Upper lobe of right lung (tissue), 1 donor: ENCODE data around the gene CCSER2. TPM values are rescaled to one million over a fixed set of nuclear protein-coding genes. Genes with fewer than 3 reads are reported as not detected.
A peak's percentile ranks its signal among the peaks of the same experiment; 100 is the strongest.

Source experiments
- ATAC-seq: fragments of 200-7000 bp; cut with Tn5 transposase; one replicate; pipeline ENCODE4 v1.9.1; 2020; ENCODE audit warnings: mild to moderate bottlenecking, moderate library complexity
- DNase-seq: peaks from one replicate; pipeline ENCODE4 v3.0.0-alpha.2; 2020
- H3K27ac ChIP-seq: fragments of 200-600 bp; one replicate; pipeline ENCODE4 v1.8.0; 2022
- H3K27me3 ChIP-seq: fragments of 200-600 bp; one replicate; pipeline ENCODE4 v1.8.0; 2022; ENCODE audit warnings: mild to moderate bottlenecking
- H3K36me3 ChIP-seq: fragments of 200-600 bp; one replicate; pipeline ENCODE4 v1.8.0; 2022
- H3K4me1 ChIP-seq: fragments of 200-600 bp; one replicate; pipeline ENCODE4 v1.8.0; 2022
- H3K4me3 ChIP-seq: fragments of 200-600 bp; one replicate; pipeline ENCODE4 v1.8.0; 2022; ENCODE audit warnings: mild to moderate bottlenecking
- H3K9me3 ChIP-seq: fragments of 200-600 bp; one replicate; pipeline ENCODE4 v1.8.0; 2022
- CTCF ChIP-seq: fragments of 200-600 bp; IDR thresholded peaks from one replicate; pipeline ENCODE4 v1.8.0; 2022; ENCODE audit warnings: antibody characterized with exemption
- intact Hi-C: fragments of 100-400 bp; cut with DNase I; formaldehyde crosslinking; loops from one replicate; pipeline ENCODE4 v1.11.0; 2022
- total RNA-seq: library from RNA; stranded (reverse); fragmentation: NEBNext Ultra II Directional; extraction: Animal tissue kit (Norgen Biotek cat#: 25700); gene quantifications from one replicate; pipeline ENCODE4 v1.2.1, GENCODE V29; 2021
- donor health status: DM: no; HTN: yes; CAD: no; lungs with severe emphysema.

Gene CCSER2
- total RNA-seq, 1 donor from 2014 or later: 74.4 TPM

DNA sequence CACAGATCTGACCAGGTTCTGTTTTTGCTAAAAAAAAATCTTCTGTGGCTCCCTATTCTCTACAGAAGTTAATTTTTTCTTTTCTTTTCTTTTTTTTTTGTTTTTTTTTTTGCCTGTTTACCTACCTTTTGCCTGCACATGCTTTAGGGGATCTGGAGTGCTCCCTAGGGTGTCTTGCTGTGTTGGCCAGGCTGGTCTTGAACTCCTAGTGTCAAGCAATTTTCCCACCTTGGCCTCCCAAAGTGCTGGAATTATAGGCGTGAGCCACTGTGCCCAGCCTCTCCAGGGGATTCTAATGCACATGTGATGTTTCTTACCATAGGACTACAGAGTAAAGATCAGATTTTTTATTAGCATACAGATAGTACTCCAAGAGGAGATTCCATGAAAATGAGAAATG, 10.6 kb downstream of the CCSER2 start:
- no peak for ATAC-seq
- no peak overlapping the region for H3K4me3 ChIP-seq
- intact Hi-C loops: no loop called here
- no peak for DNase-seq
- H3K9me3 ChIP-seq: no peaks in the 10 kb centered on the region
- H3K4me1 ChIP-seq: peaks cover 39% of the 10 kb centered on the region
- H3K27me3 ChIP-seq: no peaks in the 10 kb centered on the region
- TF ChIP-seq CTCF: no peak
- no peaks in the 10 kb centered on the region for H3K36me3 ChIP-seq
- H3K27ac ChIP-seq: no peak overlapping the region

DNA sequence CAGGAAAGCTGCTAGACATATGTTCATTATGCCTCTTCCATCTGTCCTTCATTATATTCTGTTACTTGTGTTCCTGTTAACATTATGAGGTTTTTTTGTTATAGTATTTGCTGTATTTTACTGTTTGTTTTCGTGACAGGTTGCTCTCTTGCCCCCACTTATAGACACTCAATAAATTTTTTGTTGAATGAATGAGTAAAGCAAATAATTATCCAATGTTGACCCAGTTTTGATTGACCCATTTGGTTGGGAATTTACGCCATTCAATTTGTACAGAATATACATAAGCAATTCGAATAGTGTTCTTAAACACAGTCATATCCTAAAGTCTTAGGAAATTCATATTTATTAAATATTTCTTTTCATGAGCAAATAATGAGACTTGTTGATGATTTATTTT, 11.8 kb downstream of the CCSER2 start:
- H3K27ac ChIP-seq: no peak overlapping the region
- DNase-seq: no peak
- intact Hi-C loops: no loop called here
- TF ChIP-seq CTCF: no peak
- no peak overlapping the region for H3K4me3 ChIP-seq
- H3K4me1 ChIP-seq: peaks cover 44% of the 10 kb centered on the region
- H3K27me3 ChIP-seq: no peaks in the 10 kb centered on the region
- H3K9me3 ChIP-seq: no peaks in the 10 kb centered on the region
- ATAC-seq: peak; percentile 33
- H3K36me3 ChIP-seq: no peaks in the 10 kb centered on the region

DNA sequence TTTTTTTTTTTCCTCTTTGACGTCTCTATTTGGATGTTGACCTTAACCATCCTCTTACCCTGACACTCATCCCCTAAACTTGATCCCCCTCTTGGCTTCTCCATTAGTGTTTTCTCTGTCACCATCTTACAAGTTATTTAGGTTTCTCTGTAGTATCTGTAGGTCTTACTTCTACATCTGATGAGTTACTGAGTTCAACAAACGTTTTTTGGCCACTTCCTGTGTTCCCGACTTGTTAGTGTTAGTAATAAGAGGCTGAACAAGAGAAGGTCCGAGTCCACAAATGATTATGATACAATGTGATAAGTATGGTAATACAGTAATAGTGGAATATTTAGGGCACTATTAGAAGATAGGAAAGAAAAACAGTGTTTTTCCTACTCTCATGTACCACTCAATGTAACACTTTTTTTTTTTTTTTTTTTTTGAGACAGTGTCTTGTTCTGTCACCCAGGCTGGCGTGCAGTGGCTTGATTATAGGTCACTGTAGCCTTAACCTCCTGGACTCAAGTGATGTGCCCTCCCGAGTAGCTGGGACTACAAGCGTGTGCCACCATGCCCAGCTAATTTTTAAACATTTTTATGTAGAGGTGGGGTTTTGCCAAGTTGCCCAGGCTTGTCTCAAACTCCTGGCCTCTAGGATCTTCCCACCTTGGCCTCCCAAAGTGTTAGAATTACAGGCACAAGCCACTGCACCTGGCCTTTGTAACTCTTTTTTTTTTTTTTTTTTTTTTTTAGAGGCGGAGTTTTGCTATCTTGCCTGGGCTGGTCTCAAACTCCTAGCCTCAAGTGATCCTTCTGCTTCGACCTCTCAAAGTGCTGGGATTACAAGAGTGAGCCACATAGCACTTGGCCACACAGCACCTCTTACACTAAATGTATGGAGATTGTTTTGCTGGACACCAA, 12.5 kb downstream of the CCSER2 start:
- intact Hi-C loops: no loop called here

GRCh38 chr10:84341538-84341856, 13.1 kb downstream of the CCSER2 start:
- Histone ChIP-seq H3K27ac (no peak overlapping the region), H3K9me3 (no peaks in the 10 kb centered on the region), H3K4me3 (no peak overlapping the region), H3K36me3 (no peaks in the 10 kb centered on the region), H3K27me3 (no peaks in the 10 kb centered on the region), H3K4me1 (peaks cover 44% of the 10 kb centered on the region)
- ATAC-seq (peak; percentile 15), DNase-seq (no peak)
- no peak for TF ChIP-seq CTCF
- intact Hi-C loops: no loop called here

More for the DNA sequence above, 12.5 kb downstream of the CCSER2 start:
- Histone ChIP-seq H3K36me3 (no peaks in the 10 kb centered on the region), H3K27me3 (no peaks in the 10 kb centered on the region), H3K4me3 (no peak overlapping the region), H3K9me3 (no peaks in the 10 kb centered on the region), H3K4me1 (peaks cover 47% of the 10 kb centered on the region), H3K27ac (no peak overlapping the region)
- no peak for ATAC-seq
- no peak for TF ChIP-seq CTCF
- DNase-seq: no peak

- H3K27ac ChIP-seq: no peak overlapping the region
- no peak overlapping the region for H3K4me3 ChIP-seq
- H3K4me1 ChIP-seq: peaks cover 40% of the 10 kb centered on the region
- ATAC-seq: no peak
- intact Hi-C loops: no loop called here
- TF ChIP-seq CTCF: no peak
- H3K27me3 ChIP-seq: no peaks in the 10 kb centered on the region
- H3K9me3 ChIP-seq: no peaks in the 10 kb centered on the region
- H3K36me3 ChIP-seq: no peaks in the 10 kb centered on the region
- DNase-seq: no peak
Measured at GRCh38 chr10:84341983-84342382, 13.6 kb downstream of the CCSER2 start.
